Panc1 (cell line): ENCODE measurements around the gene ACP4.
"Not testable (repeated sequence)": the region's sequence is repeated elsewhere in the genome, so short reads cannot be mapped to it uniquely, and the experiment has no call there.

Source experiments
- CTCF ChIP-seq: fragments of 450-650 bp; IDR thresholded peaks from 2 replicates; pipeline ENCODE4 v1.5.1; 2017; ENCODE audit warnings: mild to moderate bottlenecking
- POLR2AphosphoS5 ChIP-seq: IDR thresholded peaks from 2 replicates; pipeline ENCODE4 v1.6.1; 2012; ENCODE audit warnings: mild to moderate bottlenecking, low read depth, low read length, moderate library complexity
- REST ChIP-seq, 2 experiments: IDR thresholded peaks; 2 replicates each; pipeline ENCODE4 v1.6.1; 2011 to 2012; ENCODE audit warnings: low read depth in 2 of 2, control low read depth in 1 of 2, low read length in 1 of 2, mild to moderate bottlenecking in 1 of 2, moderate library complexity in 1 of 2; ENCODE audit not compliant: insufficient read depth in 1 of 2
- SIN3A ChIP-seq: IDR thresholded peaks from 2 replicates; pipeline ENCODE4 v1.6.1; 2012; ENCODE audit warnings: low read depth, mild to moderate bottlenecking, low read length, moderate library complexity, borderline replicate concordance; ENCODE audit not compliant: insufficient read depth
- TCF7L2 ChIP-seq: IDR thresholded peaks from 2 replicates; pipeline ENCODE4 v1.6.1; 2011; ENCODE audit warnings: mild to moderate bottlenecking, low read depth, low read length, inconsistent platforms

- TF ChIP-seq CTCF; POLR2AphosphoS5; REST (IDR thresholded peaks at IDR 0.05; ENCODE audit: insufficient read depth in 1 of 2, low read depth in 2 of 2, low read length in 1 of 2); SIN3A; TCF7L2: not testable (repeated sequence)
Observed at GRCh38 chr19:50747141-50747540, 43.1 kb upstream of the ACP4 start.
